Measurements from ENCODE around the gene NALCN. TPM values are rescaled to one million over a fixed set of nuclear protein-coding genes. Genes with fewer than 3 reads are reported as not detected.

NALCN gene
- total RNA-seq, 4 donors from 2014 or later, result under 0.01 to 13.2 (median 1.4) TPM

DNA sequence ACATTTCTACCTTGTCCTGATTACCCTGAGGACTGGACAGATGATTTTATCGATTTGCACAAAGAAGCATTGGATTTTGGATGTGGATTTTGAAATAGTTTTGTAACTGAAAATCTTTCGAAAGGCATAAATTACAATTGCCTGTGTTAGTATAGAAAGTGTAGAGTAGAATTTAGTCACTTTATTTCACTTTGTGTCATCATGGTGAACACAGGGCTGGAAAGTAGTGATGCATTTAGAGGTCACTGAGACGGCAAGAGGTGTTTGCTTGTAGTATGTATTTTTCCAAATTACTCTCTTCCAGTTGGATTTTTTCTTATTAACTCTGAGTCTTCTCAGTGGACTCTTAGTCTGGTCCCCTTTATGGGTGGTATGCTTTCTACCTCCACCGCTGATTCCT lies 326.0 kb downstream of the NALCN start:
- H3K36me3 ChIP-seq, result no peaks in the 10 kb centered on the region
- intact Hi-C loops (cut with DNase I; ENCODE audit: low total_unique reads), result no loop called here
- no peaks in the 10 kb centered on the region for H3K4me1 ChIP-seq
- DNase-seq, result no peak
- H3K27me3 ChIP-seq, result no peaks in the 10 kb centered on the region
- no peak overlapping the region for H3K27ac ChIP-seq
- H3K9me3 ChIP-seq, result no peaks in the 10 kb centered on the region
- H3K4me3 ChIP-seq, result no peak overlapping the region
- no peak for TF ChIP-seq POLR2A (IDR thresholded peaks at IDR 0.05)
- TF ChIP-seq, protein P1, sequence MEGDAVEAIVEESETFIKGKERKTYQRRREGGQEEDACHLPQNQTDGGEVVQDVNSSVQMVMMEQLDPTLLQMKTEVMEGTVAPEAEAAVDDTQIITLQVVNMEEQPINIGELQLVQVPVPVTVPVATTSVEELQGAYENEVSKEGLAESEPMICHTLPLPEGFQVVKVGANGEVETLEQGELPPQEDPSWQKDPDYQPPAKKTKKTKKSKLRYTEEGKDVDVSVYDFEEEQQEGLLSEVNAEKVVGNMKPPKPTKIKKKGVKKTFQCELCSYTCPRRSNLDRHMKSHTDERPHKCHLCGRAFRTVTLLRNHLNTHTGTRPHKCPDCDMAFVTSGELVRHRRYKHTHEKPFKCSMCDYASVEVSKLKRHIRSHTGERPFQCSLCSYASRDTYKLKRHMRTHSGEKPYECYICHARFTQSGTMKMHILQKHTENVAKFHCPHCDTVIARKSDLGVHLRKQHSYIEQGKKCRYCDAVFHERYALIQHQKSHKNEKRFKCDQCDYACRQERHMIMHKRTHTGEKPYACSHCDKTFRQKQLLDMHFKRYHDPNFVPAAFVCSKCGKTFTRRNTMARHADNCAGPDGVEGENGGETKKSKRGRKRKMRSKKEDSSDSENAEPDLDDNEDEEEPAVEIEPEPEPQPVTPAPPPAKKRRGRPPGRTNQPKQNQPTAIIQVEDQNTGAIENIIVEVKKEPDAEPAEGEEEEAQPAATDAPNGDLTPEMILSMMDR (IDR thresholded peaks at IDR 0.05), result no peak

DNA sequence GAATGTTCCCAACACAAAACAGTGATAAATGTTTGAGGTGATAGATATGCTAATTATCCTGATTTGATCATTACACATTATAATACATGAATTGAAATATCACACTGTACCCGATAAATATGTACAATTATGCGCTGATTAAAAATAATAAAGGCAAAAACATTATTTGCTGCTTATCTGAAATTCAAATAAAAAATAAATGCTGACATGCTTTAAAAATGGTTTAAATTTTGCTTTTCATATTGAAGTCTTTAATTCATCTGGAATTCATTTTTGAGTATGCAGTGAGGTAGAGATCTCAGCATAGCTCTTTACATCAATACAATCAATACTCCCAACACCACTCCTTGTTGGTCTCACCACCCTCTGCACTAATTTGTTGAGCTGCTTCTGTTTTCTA lies 330.8 kb downstream of the NALCN start:
- no peak overlapping the region for H3K4me3 ChIP-seq
- no peaks in the 10 kb centered on the region for H3K4me1 ChIP-seq
- no peak overlapping the region for H3K27ac ChIP-seq
- no peak for TF ChIP-seq POLR2A (IDR thresholded peaks at IDR 0.05)
- TF ChIP-seq, protein P1 (IDR thresholded peaks at IDR 0.05), result no peak
- no peak for DNase-seq
- intact Hi-C loops (cut with DNase I; ENCODE audit: low total_unique reads), result no loop called here
- no peaks in the 10 kb centered on the region for H3K36me3 ChIP-seq
- H3K27me3 ChIP-seq, result no peaks in the 10 kb centered on the region
- no peaks in the 10 kb centered on the region for H3K9me3 ChIP-seq

DNA sequence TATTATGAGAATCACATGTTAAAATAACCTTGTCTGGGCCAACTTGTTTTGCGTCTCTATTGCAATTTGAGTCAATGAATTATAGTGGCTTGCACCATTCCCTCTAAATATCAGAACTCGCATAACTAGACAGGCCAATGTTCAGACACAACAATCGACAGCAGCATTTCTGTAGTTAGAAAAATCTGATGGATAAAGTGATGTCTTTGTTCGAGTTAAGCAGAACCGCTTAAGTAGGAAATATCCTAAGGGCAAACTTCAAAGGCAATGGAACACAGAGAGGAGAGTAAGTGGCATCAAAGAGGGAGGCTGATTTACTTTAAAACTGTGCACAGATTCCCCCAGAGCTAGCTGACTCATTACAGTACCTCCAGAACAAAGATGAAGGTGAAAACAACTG lies 333.9 kb downstream of the NALCN start:
- Histone ChIP-seq H3K27ac (no peak overlapping the region), H3K9me3 (no peaks in the 10 kb centered on the region), H3K36me3 (no peaks in the 10 kb centered on the region), H3K4me1 (no peaks in the 10 kb centered on the region), H3K4me3 (no peak overlapping the region), H3K27me3 (no peaks in the 10 kb centered on the region)
- DNase-seq, result no peak
- intact Hi-C loops (cut with DNase I; ENCODE audit: low total_unique reads), result no loop called here
- TF ChIP-seq, protein P1 (IDR thresholded peaks at IDR 0.05), result no peak
- TF ChIP-seq POLR2A (IDR thresholded peaks at IDR 0.05), result no peak

DNA sequence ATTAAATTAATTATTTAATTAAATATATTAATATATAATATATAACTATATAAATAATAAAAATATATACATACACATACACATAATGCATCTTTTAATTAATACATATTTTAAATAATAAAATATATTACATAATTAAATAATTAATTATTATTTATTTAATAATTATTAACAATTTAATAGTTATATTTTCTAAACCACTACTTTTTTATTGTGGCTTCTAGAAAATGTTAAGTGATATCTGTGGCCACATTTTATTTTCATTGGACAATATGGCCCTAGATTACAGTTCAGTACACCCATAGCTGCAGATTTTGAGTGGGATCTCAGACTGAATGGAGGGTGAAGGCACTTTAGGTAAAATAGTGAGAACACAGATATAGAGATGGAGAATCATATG lies 335.7 kb downstream of the NALCN start:
- no peak for DNase-seq

DNA sequence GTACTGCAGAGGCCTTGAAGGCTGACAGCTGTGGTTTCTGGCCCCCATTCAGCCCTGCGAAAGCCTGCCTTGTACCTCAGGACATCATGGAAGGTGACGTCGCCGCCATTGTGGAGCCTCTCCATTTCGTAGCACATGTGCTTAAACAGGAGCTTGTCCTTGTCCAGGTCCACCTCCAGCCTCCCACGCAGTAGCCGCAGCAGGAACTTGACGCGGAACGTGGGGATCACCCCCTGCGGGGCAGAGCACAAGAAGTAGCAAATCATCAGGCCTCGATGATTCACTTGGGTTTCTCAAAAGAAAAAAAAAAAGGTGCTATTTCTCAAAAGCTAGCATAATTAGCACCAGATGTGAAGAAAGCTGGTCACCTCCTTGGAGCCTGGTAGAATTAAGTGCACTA lies 351.0 kb downstream of the NALCN start:
- no peak for DNase-seq
- H3K9me3 ChIP-seq, result no peaks in the 10 kb centered on the region
- no peaks in the 10 kb centered on the region for H3K4me1 ChIP-seq
- TF ChIP-seq, protein P1 (IDR thresholded peaks at IDR 0.05), result no peak
- no peak for TF ChIP-seq POLR2A (IDR thresholded peaks at IDR 0.05)
- intact Hi-C loops (cut with DNase I; ENCODE audit: low total_unique reads), result no loop called here
- no peak overlapping the region for H3K27ac ChIP-seq
- H3K27me3 ChIP-seq, result no peaks in the 10 kb centered on the region
- H3K4me3 ChIP-seq, result no peak overlapping the region
- no peaks in the 10 kb centered on the region for H3K36me3 ChIP-seq

More for the DNA sequence above, 335.7 kb downstream of the NALCN start:
- Histone ChIP-seq H3K36me3 (no peaks in the 10 kb centered on the region), H3K4me3 (no peak overlapping the region), H3K27ac (no peak overlapping the region), H3K4me1 (no peaks in the 10 kb centered on the region), H3K9me3 (no peaks in the 10 kb centered on the region), H3K27me3 (no peaks in the 10 kb centered on the region)
- intact Hi-C loops (cut with DNase I; ENCODE audit: low total_unique reads), result no loop called here
- no peak for TF ChIP-seq POLR2A (IDR thresholded peaks at IDR 0.05)
- TF ChIP-seq, protein P1 (IDR thresholded peaks at IDR 0.05), result no peak

All from uterus (tissue), 4 donors.